ENCODE data around the gene BRCA1. TPM values are rescaled to one million over a fixed set of nuclear protein-coding genes. Genes with fewer than 3 reads are reported as not detected.
A peak's percentile ranks its signal among the peaks of the same experiment; 100 is the strongest.

BRCA1 gene
- total RNA-seq, 1 donor from 2014 or later = 6.0 TPM

- Histone ChIP-seq H3K27me3 (ENCODE audit: insufficient read depth, low read length) (no peaks in the 10 kb centered on the region), H3K9me3 (ENCODE audit: insufficient read depth, low read depth, low read length) (no peaks in the 10 kb centered on the region), H3K4me2 (ENCODE audit: low read length) (peak within 1 kb of the TSS; percentile 95), H4K20me1 (ENCODE audit: insufficient read depth, low read length) (no peaks in the 10 kb centered on the region), H3K9ac (ENCODE audit: low read length) (peak within 1 kb of the TSS; percentile 92), H3K4me3 (ENCODE audit: insufficient read depth, low read depth, low read length) (peak within 1 kb of the TSS; percentile 90), H3K4me1 (ENCODE audit: insufficient read depth, low read length) (peaks cover 19% of the 10 kb centered on the region), H3K27ac (ENCODE audit: low read depth, low read length) (peak within 1 kb of the TSS; percentile 94), H2AFZ (ENCODE audit: low read depth, low read length) (peak within 1 kb of the TSS; percentile 90), H3K36me3 (ENCODE audit: insufficient read depth, low read length) (peaks cover under 1% of the 10 kb centered on the region), H3K79me2 (ENCODE audit: insufficient read depth, low read length) (peaks cover 33% of the 10 kb centered on the region)
- FAIRE-seq (peak; percentile 73), DNase-seq (ENCODE audit: low read depth) (peak; percentile 93)
- Mint-ChIP-seq H3K36me3 (ENCODE audit: low read depth, unreplicated experiment) (peaks cover 3% of the 10 kb centered on the region), H3K27ac (ENCODE audit: unreplicated experiment) (no peak within 1 kb of the TSS), H3K9me3 (ENCODE audit: unreplicated experiment) (no peaks in the 10 kb centered on the region), H3K27me3 (ENCODE audit: low read depth, unreplicated experiment) (no peaks in the 10 kb centered on the region), H3K4me1 (ENCODE audit: low read depth, unreplicated experiment) (peaks cover 15% of the 10 kb centered on the region), H3K4me3 (ENCODE audit: unreplicated experiment) (no peak within 1 kb of the TSS)
- no peak for TF ChIP-seq EZH2 (IDR thresholded peaks at IDR 0.05; ENCODE audit: insufficient read depth, low read length)
- TF ChIP-seq, protein P1, sequence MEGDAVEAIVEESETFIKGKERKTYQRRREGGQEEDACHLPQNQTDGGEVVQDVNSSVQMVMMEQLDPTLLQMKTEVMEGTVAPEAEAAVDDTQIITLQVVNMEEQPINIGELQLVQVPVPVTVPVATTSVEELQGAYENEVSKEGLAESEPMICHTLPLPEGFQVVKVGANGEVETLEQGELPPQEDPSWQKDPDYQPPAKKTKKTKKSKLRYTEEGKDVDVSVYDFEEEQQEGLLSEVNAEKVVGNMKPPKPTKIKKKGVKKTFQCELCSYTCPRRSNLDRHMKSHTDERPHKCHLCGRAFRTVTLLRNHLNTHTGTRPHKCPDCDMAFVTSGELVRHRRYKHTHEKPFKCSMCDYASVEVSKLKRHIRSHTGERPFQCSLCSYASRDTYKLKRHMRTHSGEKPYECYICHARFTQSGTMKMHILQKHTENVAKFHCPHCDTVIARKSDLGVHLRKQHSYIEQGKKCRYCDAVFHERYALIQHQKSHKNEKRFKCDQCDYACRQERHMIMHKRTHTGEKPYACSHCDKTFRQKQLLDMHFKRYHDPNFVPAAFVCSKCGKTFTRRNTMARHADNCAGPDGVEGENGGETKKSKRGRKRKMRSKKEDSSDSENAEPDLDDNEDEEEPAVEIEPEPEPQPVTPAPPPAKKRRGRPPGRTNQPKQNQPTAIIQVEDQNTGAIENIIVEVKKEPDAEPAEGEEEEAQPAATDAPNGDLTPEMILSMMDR (IDR thresholded peaks at IDR 0.05; ENCODE audit: insufficient read depth, low read depth, low read length) = no peak
Measured at GRCh38 chr17:43170766-43171585, 45.8 kb upstream of the BRCA1 start, which contains the start of gene NBR1. Gene NBR1 (plus strand): TSS chr17:43171214. CDS start chr17:43175800, 4,586 bp downstream.

- FAIRE-seq (peak; percentile 37), DNase-seq (ENCODE audit: low read depth) (peak; percentile 92)
- Mint-ChIP-seq H3K27me3 (ENCODE audit: low read depth, unreplicated experiment) (no peaks in the 10 kb centered on the region), H3K4me1 (ENCODE audit: low read depth, unreplicated experiment) (peaks cover 10% of the 10 kb centered on the region), H3K27ac (ENCODE audit: unreplicated experiment) (no peak overlapping the region), H3K36me3 (ENCODE audit: low read depth, unreplicated experiment) (peaks cover 3% of the 10 kb centered on the region), H3K4me3 (ENCODE audit: unreplicated experiment) (no peak overlapping the region), H3K9me3 (ENCODE audit: unreplicated experiment) (no peaks in the 10 kb centered on the region)
- TF ChIP-seq, protein P1 (IDR thresholded peaks at IDR 0.05; ENCODE audit: insufficient read depth, low read depth, low read length) = no peak
- TF ChIP-seq EZH2 (IDR thresholded peaks at IDR 0.05; ENCODE audit: insufficient read depth, low read length) = no peak
- H3K27ac ChIP-seq (ENCODE audit: low read depth, low read length) = peak overlapping the region; percentile 94
- peaks cover 31% of the 10 kb centered on the region for H3K79me2 ChIP-seq (ENCODE audit: insufficient read depth, low read length)
- H2AFZ ChIP-seq (ENCODE audit: low read depth, low read length) = peak overlapping the region; percentile 90
- H3K4me3 ChIP-seq (ENCODE audit: insufficient read depth, low read depth, low read length) = peak overlapping the region; percentile 90
- H3K4me1 ChIP-seq (ENCODE audit: insufficient read depth, low read length) = peaks cover 14% of the 10 kb centered on the region
- H3K36me3 ChIP-seq (ENCODE audit: insufficient read depth, low read length) = no peaks in the 10 kb centered on the region
- H4K20me1 ChIP-seq (ENCODE audit: insufficient read depth, low read length) = no peaks in the 10 kb centered on the region
- H3K27me3 ChIP-seq (ENCODE audit: insufficient read depth, low read length) = no peaks in the 10 kb centered on the region
- H3K9me3 ChIP-seq (ENCODE audit: insufficient read depth, low read depth, low read length) = no peaks in the 10 kb centered on the region
- peak overlapping the region; percentile 92 for H3K9ac ChIP-seq (ENCODE audit: low read length)
- peak overlapping the region; percentile 95 for H3K4me2 ChIP-seq (ENCODE audit: low read length)
Measured at GRCh38 chr17:43170140-43170765, 45.1 kb upstream of the BRCA1 start.

Data from astrocyte (in vitro differentiated cells and primary cell).